Globus pallidus (tissue), 1 donor: ENCODE measurements around the gene EIF1AX.
"Not testable (repeated sequence)": the region's sequence is repeated elsewhere in the genome, so short reads cannot be mapped to it uniquely, and the experiment has no call there.

ENCODE experiments used
- DNase-seq: peaks from one replicate; pipeline ENCODE4 v3.0.0-alpha.2; 2015; ENCODE audit warnings: low spot score

The EIF1AX gene, protein sequence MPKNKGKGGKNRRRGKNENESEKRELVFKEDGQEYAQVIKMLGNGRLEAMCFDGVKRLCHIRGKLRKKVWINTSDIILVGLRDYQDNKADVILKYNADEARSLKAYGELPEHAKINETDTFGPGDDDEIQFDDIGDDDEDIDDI

DNA sequence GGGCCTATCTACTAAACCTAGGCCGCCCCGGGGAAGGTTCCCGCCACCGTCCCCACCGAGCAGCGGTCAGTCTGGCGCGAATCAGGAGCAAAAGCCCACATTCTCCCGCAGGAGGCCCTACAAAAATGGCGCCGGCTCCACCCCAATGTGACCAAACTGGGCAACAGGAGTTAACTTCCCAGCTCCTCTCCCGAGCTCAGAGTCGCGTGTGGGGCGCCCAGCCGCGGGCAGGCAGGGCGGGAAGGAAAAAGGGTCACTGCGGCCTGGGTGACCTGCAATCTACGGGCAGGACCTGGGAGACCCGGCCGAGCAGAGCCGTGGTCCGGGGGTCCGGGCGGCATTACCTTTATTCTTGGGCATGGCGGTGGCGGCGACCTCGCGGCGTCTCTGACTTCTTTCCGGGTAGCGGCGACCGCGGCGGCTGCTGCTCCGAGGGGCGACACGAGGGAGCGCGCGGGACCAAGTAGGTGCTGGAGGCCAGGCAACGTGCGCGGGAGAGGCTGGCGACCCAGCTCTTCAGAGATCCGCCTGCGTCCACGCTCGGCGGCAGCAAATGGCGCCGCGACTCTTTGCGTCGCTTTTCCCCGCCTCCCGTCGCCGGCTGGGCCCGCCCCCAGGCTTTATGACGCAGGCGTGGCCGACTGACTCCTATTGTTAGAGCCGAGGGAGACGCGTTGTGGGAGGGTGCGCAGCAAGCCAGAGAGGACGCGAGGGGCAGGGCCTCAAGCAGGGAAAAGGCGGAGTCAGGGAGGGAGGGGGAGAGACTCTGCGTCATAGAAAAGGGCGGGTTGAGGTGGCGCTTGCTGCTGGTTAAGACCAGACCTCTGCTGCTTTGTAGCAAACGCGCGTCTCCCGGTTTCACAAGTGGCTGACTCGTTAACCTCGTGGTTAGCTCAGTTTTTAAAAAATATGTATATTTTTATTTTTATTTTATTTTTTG is at the start of gene EIF1AX:
EIF1AX (minus strand) TSS at position 558 of the 940 bp plus-strand sequence; CDS start at position 360, 198 bp downstream.
- peak; percentile 97 for DNase-seq

DNA sequence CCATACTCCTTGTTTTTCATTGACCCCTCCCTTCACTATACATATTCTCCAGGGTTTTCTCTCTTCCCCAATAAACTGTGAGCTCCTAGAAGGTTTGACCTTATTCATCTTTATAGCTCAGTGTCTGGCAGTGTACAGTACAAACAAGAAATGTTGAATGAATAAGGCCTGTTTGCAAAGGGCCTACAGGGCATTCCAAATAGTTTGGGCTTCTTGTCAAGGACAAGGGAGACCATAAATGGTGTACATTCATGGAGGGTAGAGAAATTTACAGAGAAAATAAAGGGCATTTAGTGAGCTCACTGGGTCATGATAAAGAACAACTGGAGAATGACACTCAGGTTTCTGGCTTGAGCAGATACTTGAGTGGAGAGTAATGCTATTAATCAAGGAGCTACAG is 47.5 kb upstream of the EIF1AX start:
- DNase-seq = no peak

DNA sequence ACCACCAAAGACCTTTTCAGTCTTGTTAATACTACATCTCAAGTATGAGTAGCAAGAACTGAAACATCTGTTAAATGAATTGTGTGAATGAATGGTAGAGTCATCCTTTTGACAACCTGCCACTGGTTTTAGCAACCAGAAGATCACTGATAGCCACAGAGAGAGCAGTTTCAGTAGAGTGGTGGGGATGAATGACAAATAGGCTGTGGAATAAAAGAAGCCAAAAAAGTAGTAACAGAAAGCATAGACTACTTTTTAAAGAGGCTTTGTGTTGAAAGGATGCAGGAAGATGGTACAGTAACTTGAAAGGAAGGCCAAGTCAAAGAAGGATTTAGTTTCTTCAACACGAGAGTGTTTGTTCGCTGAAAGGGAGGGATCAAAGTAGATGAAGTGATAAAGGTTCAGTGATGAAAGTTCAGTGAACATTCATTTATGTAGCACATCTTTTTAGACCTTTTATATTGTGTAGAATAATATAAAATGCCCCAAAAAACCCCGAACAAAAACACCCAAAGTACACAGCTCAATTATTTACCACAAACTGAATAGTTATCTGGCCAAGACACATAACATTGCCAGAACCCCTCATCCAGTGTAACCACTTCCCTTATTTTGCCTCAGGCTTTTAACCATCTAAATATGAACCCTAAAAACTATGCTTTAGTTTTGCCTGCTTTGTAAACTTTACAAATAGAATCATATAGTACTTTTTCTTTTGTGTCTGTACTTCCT is 40.1 kb upstream of the EIF1AX start:
- no peak for DNase-seq

DNA sequence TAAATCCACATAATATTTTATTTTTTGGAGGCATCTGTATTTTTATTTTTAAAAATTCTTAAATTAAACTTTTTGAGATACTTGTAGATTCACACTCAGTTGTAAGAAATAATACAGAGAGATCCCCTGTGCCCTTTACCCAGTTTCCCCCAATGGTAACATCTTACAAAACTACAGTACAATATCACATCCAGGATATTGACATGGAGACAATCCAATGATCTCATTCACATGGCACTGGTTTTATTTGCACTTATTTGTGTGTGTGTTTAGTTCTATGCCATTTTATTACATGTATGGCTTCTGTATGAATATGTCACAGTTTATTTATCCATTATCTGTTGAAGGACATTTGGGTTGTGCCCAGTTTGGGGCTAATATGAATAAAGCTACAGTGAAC is 35.5 kb upstream of the EIF1AX start:
- no peak for DNase-seq

DNA sequence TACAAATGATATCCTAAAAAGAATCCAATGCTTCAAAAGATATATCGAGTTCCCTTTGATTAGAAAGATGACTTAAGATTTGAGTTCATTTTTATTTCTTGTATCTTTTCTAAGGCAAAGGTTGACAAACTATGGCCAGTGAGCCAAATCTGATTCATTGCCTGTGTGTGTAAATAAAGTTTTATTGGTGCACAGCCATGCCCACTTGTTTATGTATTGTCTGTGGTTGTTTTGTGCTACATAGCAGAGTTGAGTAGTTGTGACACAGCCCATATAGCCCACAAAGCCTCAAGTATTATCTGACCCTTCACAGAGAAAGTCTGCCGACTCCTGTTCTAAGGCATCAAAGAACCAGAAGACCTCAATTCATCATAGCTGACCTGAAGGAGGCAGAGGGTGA is 32.2 kb upstream of the EIF1AX start:
- no peak for DNase-seq

DNA sequence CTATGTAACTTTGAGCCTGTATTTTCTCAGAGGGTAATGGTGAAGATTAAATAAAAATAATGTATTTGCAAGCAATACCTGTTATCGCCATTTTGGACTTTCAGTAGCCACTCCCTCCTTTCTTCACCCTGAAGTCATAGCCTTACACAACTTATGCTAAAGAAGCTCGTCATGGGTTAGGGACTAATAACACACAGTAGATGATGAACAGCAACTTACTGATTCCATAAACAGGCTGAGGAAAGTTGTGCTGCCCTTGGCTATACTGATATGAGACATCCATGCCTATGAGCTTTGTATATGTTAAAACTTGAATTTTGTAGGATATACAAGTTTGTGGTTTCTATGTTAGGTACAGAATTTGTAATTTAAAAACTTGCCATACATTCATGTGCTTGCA is 31.7 kb upstream of the EIF1AX start:
- DNase-seq = no peak

DNA sequence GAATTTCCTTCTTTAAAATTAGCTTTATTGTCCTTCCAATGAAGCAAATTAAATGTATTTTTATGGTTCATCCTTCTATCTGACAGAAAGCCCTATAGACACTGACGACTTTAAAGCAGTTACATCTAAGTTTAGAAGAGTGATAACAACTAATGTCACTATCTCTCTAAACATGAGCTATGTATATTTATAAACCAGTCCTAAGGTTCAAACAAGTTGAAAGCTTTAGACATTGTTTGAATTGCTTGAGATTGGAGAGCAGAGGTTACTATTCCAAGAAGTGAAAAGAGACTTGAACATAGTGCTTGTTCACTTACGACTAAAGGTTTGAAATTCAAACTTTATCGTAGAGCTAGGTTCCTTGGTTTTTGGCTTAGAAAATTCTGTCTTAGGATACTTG is 30.2 kb upstream of the EIF1AX start:
- no peak for DNase-seq

DNA sequence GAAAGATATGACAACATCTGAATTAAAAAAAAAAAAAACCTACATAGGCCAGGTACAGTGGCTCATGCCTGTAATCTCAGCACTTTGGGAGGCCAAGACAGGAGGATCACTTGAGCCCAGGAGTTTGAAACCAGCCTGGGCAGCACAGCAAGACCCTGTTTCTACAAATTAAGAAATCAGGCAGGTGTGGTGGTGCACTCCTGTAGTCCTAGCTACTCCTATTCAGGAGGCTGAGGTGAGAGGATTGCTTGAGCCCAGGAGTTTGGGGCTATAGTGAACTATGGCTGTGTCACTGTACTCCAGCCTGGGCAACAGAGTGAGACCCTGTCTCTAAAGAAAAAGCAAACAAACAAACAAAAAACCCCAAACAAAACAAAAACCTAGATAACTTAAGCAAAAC is 20.9 kb upstream of the EIF1AX start:
- DNase-seq = not testable (repeated sequence)

DNA sequence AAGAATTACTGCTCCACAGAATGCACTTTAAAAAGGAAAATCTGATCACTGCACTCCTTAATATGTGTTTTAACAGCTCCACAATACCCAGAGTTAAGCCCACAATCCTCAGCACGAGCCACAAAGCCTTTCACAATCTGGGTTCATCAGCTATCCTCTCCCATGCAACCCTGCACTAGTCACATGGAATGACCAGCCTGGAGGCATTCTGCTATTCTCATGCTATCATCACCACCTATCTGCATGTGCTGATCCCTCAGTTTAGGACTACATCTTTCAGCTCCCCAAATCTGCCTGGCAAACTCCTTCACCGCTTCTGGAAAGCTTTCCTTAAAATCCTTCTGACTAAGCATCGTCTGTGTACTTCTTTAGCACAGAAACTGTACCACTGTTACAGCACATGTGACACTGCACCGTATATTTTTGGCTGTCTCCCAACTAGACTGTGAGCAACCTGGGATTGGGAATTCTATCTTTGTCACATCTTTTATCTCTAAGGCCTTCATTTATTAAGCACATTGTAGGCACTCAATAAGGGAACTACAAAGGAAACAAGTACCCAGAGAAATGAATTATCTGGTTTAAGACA is 18.3 kb upstream of the EIF1AX start:
- DNase-seq = no peak

DNA sequence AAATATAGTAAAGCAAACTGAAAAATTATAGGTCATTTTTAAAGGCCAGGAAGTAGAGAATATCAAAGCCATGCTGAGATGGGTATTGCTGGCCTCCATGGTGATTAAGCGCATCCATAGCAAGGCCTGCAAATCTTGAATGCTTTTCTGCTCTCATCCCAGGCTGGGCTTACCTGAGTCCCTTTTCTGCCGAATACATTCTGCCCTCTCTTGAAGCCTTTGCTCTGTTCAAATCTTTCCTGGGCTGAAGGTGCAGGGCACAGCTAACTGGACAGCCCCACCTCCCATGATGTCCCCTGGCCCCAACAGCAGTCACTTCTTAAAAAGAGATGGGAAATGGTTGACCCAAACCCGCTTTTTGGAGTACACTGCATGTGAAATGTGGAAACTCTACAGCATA is 10.1 kb upstream of the EIF1AX start:
- DNase-seq = no peak

DNA sequence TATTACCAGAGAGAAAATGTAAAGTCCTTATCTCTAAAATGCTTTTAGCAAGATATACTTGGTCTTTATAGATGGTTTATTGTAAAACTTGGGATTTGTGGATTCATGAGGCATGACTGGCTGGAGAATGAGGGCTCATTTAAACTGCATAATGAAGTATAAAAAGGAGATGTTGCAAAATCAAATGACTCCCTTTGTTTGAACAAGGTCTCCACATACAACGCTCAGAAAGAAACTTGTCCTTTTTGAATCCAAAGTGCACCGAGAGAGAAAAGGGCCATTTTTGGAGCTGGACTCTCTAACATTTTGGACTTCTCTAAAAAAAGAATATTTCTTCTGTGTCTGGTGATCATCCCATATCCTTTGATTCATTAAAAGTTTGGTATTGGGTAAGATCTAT is 7.7 kb upstream of the EIF1AX start:
- no peak for DNase-seq

DNA sequence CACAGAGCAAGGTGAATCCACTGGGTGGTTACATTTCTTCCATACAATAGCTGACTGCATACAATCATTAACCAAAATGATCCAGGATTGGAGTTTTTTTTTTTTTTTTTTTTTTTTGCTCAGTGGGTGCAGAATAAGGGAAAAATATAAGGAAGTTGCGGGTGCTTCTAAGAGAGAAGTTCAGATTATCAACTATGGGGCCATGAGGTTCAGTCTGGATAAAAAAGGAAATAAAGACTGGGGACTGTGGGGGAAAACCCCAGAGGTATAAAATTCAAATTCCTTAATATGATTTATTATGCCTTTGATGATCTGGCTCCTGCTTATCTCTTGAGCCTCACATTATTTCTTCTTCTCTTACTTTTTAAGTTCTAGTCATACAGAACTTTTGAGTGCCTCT is 5.9 kb upstream of the EIF1AX start:
- no peak for DNase-seq

DNA sequence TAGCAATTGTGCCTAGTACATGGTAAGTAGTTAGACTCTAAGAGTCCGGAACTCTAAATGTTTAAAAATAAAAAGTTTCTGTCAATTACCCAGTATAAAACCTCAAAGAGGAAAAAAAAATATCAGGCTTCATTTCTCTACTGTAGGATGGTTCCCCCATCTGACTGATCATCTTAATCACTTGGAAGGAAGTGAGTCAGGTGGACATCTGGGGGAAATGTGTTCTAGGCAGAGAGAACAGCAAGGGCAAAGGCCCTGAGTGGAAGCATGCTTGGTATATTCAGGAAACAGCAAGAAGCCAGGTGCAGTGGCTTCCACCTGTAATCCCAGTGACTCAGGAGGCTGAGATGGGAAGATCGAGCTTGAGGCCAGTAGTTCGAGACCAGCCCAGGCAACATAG is 2.9 kb upstream of the EIF1AX start:
- DNase-seq = no peak

DNA sequence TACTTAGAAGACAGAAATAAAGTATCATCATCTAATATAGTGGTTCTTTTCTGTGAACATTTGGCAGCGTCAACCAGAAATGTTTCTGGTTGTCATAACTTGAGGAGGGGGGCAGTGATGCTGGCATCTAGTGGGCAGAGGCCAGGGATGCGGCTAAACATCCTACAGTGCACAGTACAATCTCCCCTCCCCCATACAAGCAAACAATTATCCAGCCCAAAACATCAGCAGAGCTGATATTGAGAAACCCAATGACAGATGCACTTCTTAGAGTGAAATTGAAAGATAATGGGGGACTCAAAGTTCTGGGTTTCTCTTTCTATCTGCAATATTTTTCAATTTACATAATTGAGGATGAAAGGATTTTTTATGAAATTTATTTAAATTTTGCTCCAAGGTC is 1.9 kb upstream of the EIF1AX start:
- no peak for DNase-seq

DNA sequence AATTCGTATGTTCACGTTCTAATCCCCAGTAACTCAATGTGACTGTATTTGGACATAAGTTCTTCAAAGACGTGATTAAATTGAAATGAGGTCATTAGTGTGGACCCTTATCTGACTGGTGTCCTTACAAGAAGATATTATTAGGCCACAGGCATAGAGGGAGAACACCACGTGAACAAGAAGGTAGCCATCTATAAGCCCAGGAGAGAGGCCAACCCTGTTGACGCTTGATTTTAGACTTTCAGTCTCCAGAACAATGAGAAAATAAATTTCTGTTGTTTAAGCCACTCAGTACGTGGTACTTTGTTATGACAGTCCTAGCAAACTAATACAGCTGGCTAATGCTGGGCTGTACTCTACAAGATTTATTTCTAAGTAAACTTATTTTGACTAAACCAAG is 1.5 kb upstream of the EIF1AX start:
- no peak for DNase-seq

DNA sequence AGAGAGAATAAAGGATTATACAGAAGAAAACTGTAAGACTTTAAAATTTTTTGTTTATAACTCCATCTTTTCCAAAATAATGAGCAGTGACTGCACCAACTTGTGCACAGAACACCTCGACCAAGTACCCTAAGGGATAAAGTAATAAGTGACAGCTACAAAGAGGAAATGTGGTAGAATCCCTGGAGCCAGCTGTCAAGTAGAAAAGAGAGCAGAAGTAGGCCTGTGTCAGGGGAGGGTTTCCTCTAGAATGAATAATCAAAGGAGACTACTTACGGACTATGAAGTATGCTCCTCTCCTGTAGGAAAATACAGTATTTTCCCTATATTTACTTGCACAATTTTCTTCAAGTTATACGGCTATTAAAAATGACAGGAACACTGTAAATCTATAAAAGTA is 1.2 kb downstream of the EIF1AX start:
- DNase-seq = no peak

DNA sequence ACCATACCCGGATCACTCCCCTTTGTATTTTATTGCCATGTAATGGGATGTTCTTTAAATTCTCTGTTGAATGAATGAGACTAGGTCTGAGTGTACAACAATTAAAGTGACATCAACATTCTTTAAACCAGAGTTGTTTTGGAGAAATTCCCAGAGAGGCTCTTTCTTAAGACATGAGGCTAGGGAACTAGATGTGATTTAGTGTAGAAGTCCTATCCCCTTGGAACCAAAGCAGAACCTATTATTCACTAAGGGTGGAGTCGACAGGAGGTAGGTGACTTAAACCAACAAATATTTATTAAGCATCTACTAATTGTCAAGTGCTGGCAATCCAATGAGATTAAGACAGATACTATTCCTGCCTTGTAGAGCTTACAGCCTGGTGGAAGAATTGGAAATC is 1.7 kb downstream of the EIF1AX start:
- DNase-seq = no peak

DNA sequence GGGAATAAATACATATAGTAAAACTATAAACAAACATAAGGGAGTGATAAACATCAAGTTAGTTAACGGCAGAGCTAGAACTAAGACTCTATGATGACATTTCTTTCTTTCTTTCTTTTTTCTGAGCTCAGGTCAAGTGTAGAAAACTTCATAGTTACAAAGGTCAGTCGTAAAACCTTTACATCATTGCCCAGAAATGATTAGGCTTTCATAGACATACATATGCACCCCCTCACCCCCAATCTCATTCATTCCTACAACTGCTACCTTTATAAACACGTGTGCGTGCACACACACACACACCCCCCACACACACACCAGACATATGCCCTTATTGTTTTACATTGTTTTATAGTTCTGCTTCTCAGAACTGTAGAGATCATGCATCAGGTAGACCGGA is 5.7 kb downstream of the EIF1AX start:
- no peak for DNase-seq

DNA sequence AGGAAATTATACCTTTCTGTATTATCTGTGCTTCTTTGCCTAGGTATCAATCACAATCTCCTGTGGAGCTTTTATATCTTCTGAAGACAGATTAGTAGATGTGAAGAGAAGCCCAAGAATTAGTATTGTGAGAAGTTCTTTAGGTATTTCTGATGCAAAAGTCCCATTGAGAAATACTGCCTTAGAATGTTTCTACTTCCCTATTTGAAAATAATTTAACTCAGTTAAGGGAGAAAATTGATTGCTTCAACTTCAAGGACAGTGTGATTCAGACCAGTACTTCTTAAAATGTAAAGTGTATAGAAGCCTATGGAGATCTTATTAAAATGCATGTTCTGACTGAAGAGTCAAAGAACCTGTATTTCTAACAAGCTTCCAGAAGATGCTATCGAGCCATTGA is 9.0 kb downstream of the EIF1AX start:
- DNase-seq = no peak

DNA sequence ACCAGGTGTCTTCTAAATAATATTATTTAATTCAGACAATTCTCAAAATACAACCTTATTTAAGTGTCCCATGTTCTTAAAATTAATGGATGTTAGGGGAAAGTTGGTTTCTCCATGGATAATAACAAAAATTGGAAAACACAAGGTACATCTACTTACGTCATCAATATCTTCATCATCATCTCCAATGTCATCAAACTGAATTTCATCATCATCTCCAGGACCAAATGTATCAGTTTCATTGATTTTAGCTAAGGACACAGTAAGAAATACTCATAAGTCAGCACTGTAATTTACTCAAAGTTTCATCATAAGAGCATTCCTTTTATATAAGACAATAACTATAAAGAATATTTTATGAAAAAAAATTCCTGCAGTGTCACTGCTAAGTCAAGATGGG is 11.3 kb downstream of the EIF1AX start:
- DNase-seq = no peak

DNA sequence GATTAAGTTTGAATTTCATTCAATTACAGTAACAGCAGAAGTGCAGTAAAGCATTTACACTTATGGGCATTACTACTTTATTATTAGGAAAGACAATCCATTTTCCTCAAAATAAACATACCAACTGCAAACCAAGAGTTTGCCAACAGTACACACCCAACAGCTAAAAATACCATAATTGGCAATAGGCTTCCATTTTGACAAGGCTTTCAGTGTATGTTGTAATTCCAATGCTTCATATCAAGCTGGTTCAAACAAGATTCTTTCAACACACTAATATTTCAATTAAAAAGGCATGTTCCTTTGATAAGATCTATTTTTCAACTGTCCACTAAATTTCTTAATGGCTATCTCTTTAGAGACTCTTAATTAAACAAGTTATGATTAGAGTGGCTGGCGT is 12.1 kb downstream of the EIF1AX start:
- DNase-seq = no peak

DNA sequence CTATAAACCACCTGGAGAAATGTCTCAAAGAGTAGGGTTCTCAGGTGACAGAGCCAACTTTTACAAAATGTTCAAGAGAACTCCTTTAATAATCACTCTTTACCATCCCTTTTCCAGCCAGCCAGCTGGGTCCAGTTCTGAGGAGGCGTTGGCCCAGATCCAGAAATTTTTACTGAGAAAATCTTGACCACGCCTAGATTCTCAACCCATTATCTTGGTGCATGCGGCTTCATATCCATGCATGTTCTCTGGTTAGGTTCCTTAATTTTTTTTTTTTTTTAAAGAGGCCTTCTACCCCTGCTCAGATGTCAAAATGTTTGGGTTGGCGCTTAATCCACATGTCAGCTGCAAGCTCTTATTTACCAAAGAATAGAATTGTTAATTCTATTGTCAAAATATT is 13.0 kb downstream of the EIF1AX start:
- no peak for DNase-seq

DNA sequence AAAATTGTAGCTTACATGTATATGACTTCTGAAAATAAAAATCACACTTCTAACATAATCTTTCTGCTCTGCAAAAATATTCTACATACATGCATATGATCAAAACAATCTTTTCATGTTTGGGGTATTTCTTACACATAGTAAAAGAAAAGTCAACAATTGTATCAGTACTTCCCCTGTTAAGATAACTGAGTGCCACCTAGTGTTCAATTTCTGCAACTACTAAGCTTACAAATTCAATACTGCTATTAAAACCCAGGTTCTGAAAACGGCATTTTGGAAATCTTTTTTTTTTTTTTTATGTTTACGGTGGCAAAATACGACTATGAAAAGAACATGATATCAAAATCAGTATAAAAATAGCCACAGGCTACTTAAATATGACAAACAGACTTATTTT is 14.2 kb downstream of the EIF1AX start:
- not testable (repeated sequence) for DNase-seq
